K562 (cell line): ENCODE results near the gene FAAP100. TPM values are rescaled to one million over a fixed set of nuclear protein-coding genes. Genes with fewer than 3 reads are reported as not detected.

Experiments used
- CREBBP ChIP-seq: IDR thresholded peaks from one replicate; pipeline ENCODE4 v1.6.1; 2012; ENCODE audit warnings: low read depth, mild to moderate bottlenecking, control low read depth, inconsistent platforms, low read length
- ELF4 ChIP-seq: fragments of 450-650 bp; formaldehyde crosslinking; IDR thresholded peaks from 2 replicates; pipeline ENCODE4 v1.4.0; 2022; ENCODE audit warnings: missing genetic modification characterization
- FOXM1 ChIP-seq, 2 experiments: fragments of 450-650 bp in 1 of 2; sonication (generic) in 1 of 2; formaldehyde crosslinking in 1 of 2; IDR thresholded peaks; 2 replicates each; pipeline versions ENCODE4 v1.6.1 to v1.9.0; 2017 to 2022; ENCODE audit warnings: low read depth in 2 of 2, mild to moderate bottlenecking in 2 of 2, missing genetic modification reagents in 1 of 2, moderate library complexity in 1 of 2
- GATA2 ChIP-seq: sonication (generic); formaldehyde crosslinking; IDR thresholded peaks from 2 replicates; pipeline ENCODE4 v1.4.0; 2020; ENCODE audit warnings: mild to moderate bottlenecking, missing genetic modification reagents
- GTF2E2 ChIP-seq: fragments of 200-800 bp; sonication (Bioruptor generic); IDR thresholded peaks from 2 replicates; pipeline ENCODE4 v1.6.1; 2016; ENCODE audit warnings: missing genetic modification characterization, missing compliant biosample characterization
- HMGN3 ChIP-seq: IDR thresholded peaks from 2 replicates; pipeline ENCODE4 v1.6.1; 2011; ENCODE audit warnings: borderline replicate concordance, low read depth, mild to moderate bottlenecking, mixed read lengths, low read length; ENCODE audit not compliant: insufficient read length; ENCODE audit errors: extremely low read depth
- HNRNPL ChIP-seq: fragments of 200-400 bp; formaldehyde crosslinking; IDR thresholded peaks from 2 replicates; pipeline ENCODE4 v1.6.1; 2017; ENCODE audit warnings: low read depth, mild to moderate bottlenecking, low read length
- MIER1 ChIP-seq: fragments of 450-650 bp; IDR thresholded peaks from 2 replicates; pipeline ENCODE4 v1.6.1; 2016; ENCODE audit warnings: antibody characterized with exemption, mild to moderate bottlenecking, low read depth
- OTX1 ChIP-seq: fragments of 450-650 bp; formaldehyde crosslinking; IDR thresholded peaks from 2 replicates; pipeline ENCODE4 v1.4.0; 2022; ENCODE audit warnings: mild to moderate bottlenecking
- SIN3A ChIP-seq, 2 experiments: fragments of 150-350 bp in 1 of 2; IDR thresholded peaks; 2 replicates each; pipeline ENCODE4 v1.6.1; 2011 to 2016; ENCODE audit warnings: borderline replicate concordance in 2 of 2, low read depth in 2 of 2, low read length in 2 of 2, mild to moderate bottlenecking in 2 of 2, moderate library complexity in 2 of 2; ENCODE audit not compliant: control insufficient read depth in 1 of 2
- SUPT5H ChIP-seq: fragments of 450-650 bp; IDR thresholded peaks from 2 replicates; pipeline ENCODE4 v1.6.1; 2016
- ZKSCAN8 ChIP-seq: fragments of 200-800 bp; sonication (Bioruptor generic); IDR thresholded peaks from 2 replicates; pipeline ENCODE4 v1.6.1; 2016; ENCODE audit warnings: missing genetic modification characterization, missing compliant biosample characterization
- ZNF507 ChIP-seq: conservative IDR thresholded peaks from 2 replicates; pipeline ENCODE4 v1.6.1; 2017; ENCODE audit warnings: missing genetic modification characterization, missing compliant biosample characterization
- ZZZ3 ChIP-seq: fragments of 450-650 bp; IDR thresholded peaks from 2 replicates; pipeline ENCODE4 v1.6.1; 2016; ENCODE audit warnings: antibody characterized with exemption, mild to moderate bottlenecking, moderate library complexity
- polyA plus RNA-seq, 8 experiments: library from polyadenylated mRNA; depleted of rRNA in 4 of 8; stranded (reverse) in 5 of 8; unstranded in 3 of 8; fragments of >200 nt; fragmentation: Nextera tagmentation in 2 of 8; fragmentation: Illumina TruSeq in 1 of 8; extraction: Ambion mirVana in 2 of 8; extraction: Trizol in 1 of 8; gene quantifications; 2 replicates each; pipeline versions ENCODE4 v1.2.1 to v1.2.3, GENCODE V29; 2011 to 2014; ENCODE audit warnings: inconsistent platforms in 1 of 8, missing spikeins in 1 of 8
- total RNA-seq, 7 experiments: library from RNA; depleted of rRNA in 6 of 7; stranded (reverse); fragments of >200 nt in 6 of 7; fragmentation: Illumina TruSeq in 2 of 7; extraction: Trizol in 2 of 7; gene quantifications; 2 replicates each; pipeline versions ENCODE4 v1.2.1 to v1.2.3, GENCODE V29; 2011 to 2021; ENCODE audit warnings: low replicate concordance in 1 of 7
- TF ChIP-seq, protein P1 (sequence below), 2 experiments: fragments of 450-650 bp in 1 of 2; sonication (generic) in 1 of 2; formaldehyde crosslinking; conservative IDR thresholded peaks; 2 replicates each; pipeline versions ENCODE4 v1.4.0 to v1.8.1; 2020 to 2022; ENCODE audit warnings: mild to moderate bottlenecking in 1 of 2, missing genetic modification reagents in 1 of 2
- TF ChIP-seq, protein P2 (sequence below): fragments of 450-650 bp; formaldehyde crosslinking; IDR thresholded peaks from 2 replicates; pipeline ENCODE4 v1.4.0; 2022; ENCODE audit warnings: missing genetic modification characterization

Gene FAAP100
- total and polyA plus RNA-seq, 9 of the 15 experiments (the other 6 are each of a cell fraction or from before 2014, with no cell fraction given): 0.31 to 51.2 (median 12.6) TPM

DNA sequence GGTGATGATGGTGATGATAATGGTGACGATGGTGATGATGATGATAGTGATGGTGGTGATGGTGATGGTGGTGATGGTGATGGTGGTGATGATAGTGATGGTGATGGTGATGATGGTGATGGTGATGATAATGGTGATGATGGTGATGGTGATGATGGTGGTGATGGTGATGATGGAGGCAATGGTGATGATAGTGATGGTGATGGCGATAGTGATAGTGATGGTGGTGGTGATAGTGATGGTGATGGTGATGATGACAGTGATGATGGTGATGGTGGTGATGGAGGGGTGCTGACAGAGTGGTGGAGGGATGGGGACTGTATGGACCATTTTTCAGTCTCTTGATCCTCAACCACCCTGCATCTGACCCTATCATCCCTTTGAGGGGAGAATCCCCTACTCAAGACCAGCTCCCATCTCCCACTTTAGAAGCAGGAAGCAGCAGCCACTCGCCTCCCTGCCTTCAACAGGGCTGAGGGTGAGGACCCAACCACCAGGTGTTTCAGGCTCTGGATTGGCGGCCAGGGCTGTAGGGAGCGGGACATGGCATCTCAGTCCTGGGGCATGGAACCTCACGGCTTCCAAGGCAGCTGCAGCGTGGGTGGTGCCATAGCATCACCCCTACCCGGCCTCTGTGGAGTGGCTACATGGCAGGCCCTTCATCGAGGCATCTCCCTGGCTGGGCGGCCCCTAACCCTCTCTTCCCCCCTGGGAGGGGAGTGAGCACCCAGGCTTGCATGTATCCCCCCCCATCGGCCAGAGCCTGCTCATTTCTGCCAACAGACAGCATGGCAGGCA, 19.5 kb downstream of the FAAP100 start (continued):
- TF ChIP-seq, protein P1, sequence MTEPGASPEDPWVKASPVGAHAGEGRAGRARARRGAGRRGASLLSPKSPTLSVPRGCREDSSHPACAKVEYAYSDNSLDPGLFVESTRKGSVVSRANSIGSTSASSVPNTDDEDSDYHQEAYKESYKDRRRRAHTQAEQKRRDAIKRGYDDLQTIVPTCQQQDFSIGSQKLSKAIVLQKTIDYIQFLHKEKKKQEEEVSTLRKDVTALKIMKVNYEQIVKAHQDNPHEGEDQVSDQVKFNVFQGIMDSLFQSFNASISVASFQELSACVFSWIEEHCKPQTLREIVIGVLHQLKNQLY (CRISPR knock-in tag; conservative IDR thresholded peaks at IDR 0.05): no peak
- no peak for TF ChIP-seq GATA2
- peak; percentile 24; the same call in 1 of the 2 replicates for TF ChIP-seq OTX1 (CRISPR knock-in tag)
- no peak for TF ChIP-seq HNRNPL
- TF ChIP-seq SUPT5H: peak; percentile 51; the same call in 1 of the 2 replicates
- peak; percentile 1 for TF ChIP-seq CREBBP
- TF ChIP-seq HMGN3: peak; percentile 19
- TF ChIP-seq ELF4 (CRISPR knock-in tag): 0 out of 2 replicates have a peak, but pooled peaks have one; percentile 26
- TF ChIP-seq ZNF507 (tag): no peak
- TF ChIP-seq MIER1: no peak
- no peak for TF ChIP-seq ZKSCAN8 (CRISPR knock-in tag)
- TF ChIP-seq, protein P2, sequence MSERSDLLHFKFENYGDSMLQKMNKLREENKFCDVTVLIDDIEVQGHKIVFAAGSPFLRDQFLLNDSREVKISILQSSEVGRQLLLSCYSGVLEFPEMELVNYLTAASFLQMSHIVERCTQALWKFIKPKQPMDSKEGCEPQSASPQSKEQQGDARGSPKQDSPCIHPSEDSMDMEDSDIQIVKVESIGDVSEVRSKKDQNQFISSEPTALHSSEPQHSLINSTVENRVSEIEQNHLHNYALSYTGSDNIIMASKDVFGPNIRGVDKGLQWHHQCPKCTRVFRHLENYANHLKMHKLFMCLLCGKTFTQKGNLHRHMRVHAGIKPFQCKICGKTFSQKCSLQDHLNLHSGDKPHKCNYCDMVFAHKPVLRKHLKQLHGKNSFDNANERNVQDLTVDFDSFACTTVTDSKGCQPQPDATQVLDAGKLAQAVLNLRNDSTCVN (CRISPR knock-in tag): 0 out of 2 replicates have a peak, but pooled peaks have one; percentile 41
- no peak for TF ChIP-seq ZZZ3
- no peak for TF ChIP-seq GTF2E2 (tag)
- no peak for TF ChIP-seq FOXM1 (IDR thresholded peaks at IDR 0.05; ENCODE audit: low read depth)
- no peak for TF ChIP-seq FOXM1 (CRISPR knock-in tag; IDR thresholded peaks at IDR 0.05; ENCODE audit: low read depth)
- TF ChIP-seq SIN3A (IDR thresholded peaks at IDR 0.05; ENCODE audit: borderline replicate concordance in 2 of 2, control insufficient read depth in 1 of 2, low read depth in 2 of 2, low read length in 2 of 2): no peak
